ENCODE measurements around the gene ZHX3.

DNA sequence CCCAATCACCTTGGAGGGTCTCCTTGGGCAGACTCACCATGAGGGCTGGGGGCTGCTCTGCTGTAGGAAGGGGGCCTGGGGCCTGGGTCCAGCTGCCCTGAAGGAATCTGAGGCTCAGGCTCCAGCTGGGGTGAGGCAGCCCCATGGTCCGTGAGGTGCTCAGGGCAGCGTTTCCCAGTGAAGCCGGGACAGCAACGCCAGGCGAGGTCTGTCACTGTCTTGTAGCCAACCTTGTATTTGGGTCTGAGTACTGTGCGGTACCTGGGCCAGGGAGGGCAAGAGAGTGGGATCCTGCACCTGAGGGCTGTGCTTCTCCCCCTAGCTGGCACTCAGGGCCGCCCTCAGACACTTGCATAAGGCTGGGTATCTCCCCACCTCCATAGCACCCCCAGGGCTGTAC, 46.1 kb upstream of the ZHX3 start:
- no peak for TF ChIP-seq RFX5 (IDR thresholded peaks at IDR 0.05; ENCODE audit: low read depth, low read length)
- no peak for TF ChIP-seq CTCF (conservative IDR thresholded peaks at IDR 0.05; ENCODE audit: low read depth, low read length)
- no peak for TF ChIP-seq CEBPB (IDR thresholded peaks at IDR 0.05; ENCODE audit: low read depth, low read length)
- no peak for TF ChIP-seq POLR2A (IDR thresholded peaks at IDR 0.05; ENCODE audit: low read depth, low read length)
